Lung (tissue), 12 donors: ENCODE results near the gene DGKQ. TPM values are rescaled to one million over a fixed set of nuclear protein-coding genes. Genes with fewer than 3 reads are reported as not detected.

ENCODE experiments used
- ATAC-seq: fragments of 200-7000 bp; cut with Tn5 transposase; one replicate; pipeline ENCODE4 v1.9.1; 2020; ENCODE audit warnings: moderate number of reproducible peaks; ENCODE audit not compliant: insufficient read depth, low FRiP score
- DNase-seq, 3 donors: peaks; one replicate each; pipeline ENCODE4 v3.0.0-alpha.2; 2013 to 2017
- H3K27ac ChIP-seq, 2 donors: one replicate each; pipeline ENCODE4 v1.5.1; 2013; ENCODE audit warnings: mild to moderate bottlenecking in 2 of 2, moderate library complexity in 2 of 2, control low read depth in 1 of 2, inconsistent platforms in 1 of 2, low read depth in 1 of 2, low read length in 1 of 2
- H3K27me3 ChIP-seq, 3 donors: one replicate each; pipeline ENCODE4 v1.5.1; 2013; ENCODE audit warnings: low read length in 2 of 3; ENCODE audit not compliant: control insufficient read depth in 3 of 3, insufficient read depth in 3 of 3
- H3K36me3 ChIP-seq, 4 donors: one replicate each; pipeline ENCODE4 v1.5.1; 2013; ENCODE audit warnings: low read length in 4 of 4, mild to moderate bottlenecking in 1 of 4, moderate library complexity in 1 of 4; ENCODE audit not compliant: control insufficient read depth in 4 of 4, insufficient read depth in 4 of 4
- H3K4me1 ChIP-seq, 5 donors: one replicate each; pipeline ENCODE4 v1.5.1; 2013; ENCODE audit warnings: low read length in 5 of 5, mild to moderate bottlenecking in 2 of 5, moderate library complexity in 1 of 5; ENCODE audit not compliant: control insufficient read depth in 5 of 5, insufficient read depth in 5 of 5
- H3K4me3 ChIP-seq: one replicate; pipeline ENCODE4 v1.5.1; 2013; ENCODE audit warnings: mild to moderate bottlenecking, control low read depth, moderate library complexity
- H3K9ac ChIP-seq, 2 donors: one replicate each; pipeline ENCODE4 v1.5.1; 2013; ENCODE audit warnings: low read length in 2 of 2, control low read depth in 1 of 2; ENCODE audit not compliant: insufficient read depth in 1 of 2
- H3K9me3 ChIP-seq, 4 donors: one replicate each; pipeline ENCODE4 v1.5.1; 2013; ENCODE audit warnings: low read length in 3 of 4, mild to moderate bottlenecking in 1 of 4, moderate library complexity in 1 of 4; ENCODE audit not compliant: control insufficient read depth in 4 of 4, insufficient read depth in 3 of 4
- CTCF ChIP-seq: IDR thresholded peaks from 2 replicates; pipeline ENCODE4 v1.5.1; 2012; ENCODE audit warnings: mild to moderate bottlenecking; ENCODE audit errors: control extremely low read depth, extremely low read depth
- WGBS, 2 donors: extraction: QIAGEN DNeasy Blood & Tissue Kit; methylation state at CpG; one replicate each; pipeline ENCODE4 v1.1.7; 2013; 5-methylcytosine and 5-hydroxymethylcytosine counted together
- polyA plus RNA-seq, 2 donors: library from polyadenylated mRNA; stranded (reverse); fragments of 200-250 nt; gene quantifications; one replicate each; pipeline ENCODE4 v1.2.1, GENCODE V29; 2013
- total RNA-seq, 2 donors: library from RNA; depleted of rRNA in 1 of 2; stranded (reverse); fragments of >200 nt in 1 of 2; gene quantifications; one replicate each; pipeline ENCODE4 v1.2.1, GENCODE V29; 2014 to 2021
- donor health status: control.
- donor health status: control.
- donor health status: Bipolar disorder and iron deficiency.
- donor health status: healthy.
- donor health status: DM: yes; HTN: yes; CAD: no.

The DGKQ gene
- total and polyA plus RNA-seq, 4 donors = 5.9 to 19.1 (median 8.4) TPM

DNA sequence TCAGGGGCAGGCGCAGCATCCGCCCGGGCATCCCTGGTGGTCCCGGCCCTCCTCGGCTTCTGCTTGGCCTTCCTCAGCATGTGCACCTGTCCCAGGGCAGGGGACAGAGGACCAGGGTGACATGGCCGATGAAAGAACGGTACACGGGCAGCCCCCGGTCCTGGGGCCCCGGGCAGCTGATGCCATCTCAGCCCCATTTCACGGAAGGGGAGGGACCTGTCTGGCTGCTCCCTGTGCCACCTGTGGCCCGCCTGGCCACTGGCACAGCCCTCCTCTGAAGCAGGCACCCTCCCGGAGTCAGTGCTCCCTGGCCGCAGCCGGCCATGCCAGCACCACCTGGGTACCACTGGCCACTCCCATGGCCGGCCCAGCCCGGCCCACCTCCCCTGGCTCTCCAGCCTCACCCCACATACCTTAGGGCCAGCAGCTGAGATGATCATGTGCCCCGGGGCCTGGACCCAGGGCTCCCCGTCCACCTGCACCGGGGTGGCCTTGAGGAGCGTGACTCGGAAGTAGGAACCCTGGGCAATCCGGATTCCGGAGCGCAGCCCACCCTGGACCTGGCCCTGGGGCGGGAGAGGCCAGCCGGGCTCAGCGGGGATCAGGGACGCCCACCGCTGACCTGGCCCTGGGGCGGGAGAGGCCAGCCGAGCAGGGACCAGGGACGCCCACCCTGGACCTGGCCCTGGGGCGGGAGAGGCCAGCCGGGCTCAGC is 12.6 kb downstream of the DGKQ start:
- no peak overlapping the region for H3K27ac ChIP-seq
- no peaks in the 10 kb centered on the region for H3K4me1 ChIP-seq
- H3K4me3 ChIP-seq = no peak overlapping the region
- 94 to 95% methylated on average over 33 to 35 of the region's 35 CpGs for WGBS, 2 donors
- H3K9me3 ChIP-seq = no peaks in the 10 kb centered on the region
- no peak overlapping the region for H3K9ac ChIP-seq
- ATAC-seq (no peak), DNase-seq (peak in 1 of 3 donors; percentile 8)
- H3K36me3 ChIP-seq = peaks cover 0 to 67% (median 0%) of the 10 kb centered on the region in 4 donors
- TF ChIP-seq CTCF = no peak
- no peaks in the 10 kb centered on the region for H3K27me3 ChIP-seq

- Histone ChIP-seq H3K4me1 (no peaks in the 10 kb centered on the region), H3K27ac (no peak overlapping the region), H3K4me3 (no peak overlapping the region), H3K9me3 (no peaks in the 10 kb centered on the region), H3K27me3 (no peaks in the 10 kb centered on the region), H3K9ac (no peak overlapping the region), H3K36me3 (peaks cover 0 to 68% (median 0%) of the 10 kb centered on the region in 4 donors)
- WGBS, 2 donors = 89 to 91% methylated on average over 16 of the region's 16 CpGs
- TF ChIP-seq CTCF = no peak
- ATAC-seq = no peak
- peak in 1 of 3 donors; percentile 10 for DNase-seq
Observed at GRCh38 chr4:960140-960635, 13.2 kb downstream of the DGKQ start.

GRCh38 chr4:959338-960139 is 13.8 kb downstream of the DGKQ start:
- H3K4me3 ChIP-seq = no peak overlapping the region
- H3K4me1 ChIP-seq = no peaks in the 10 kb centered on the region
- no peak overlapping the region for H3K27ac ChIP-seq
- DNase-seq (peak in 1 of 3 donors; percentile 10), ATAC-seq (no peak)
- no peak for TF ChIP-seq CTCF
- no peaks in the 10 kb centered on the region for H3K9me3 ChIP-seq
- peaks cover 0 to 63% (median 2%) of the 10 kb centered on the region in 4 donors for H3K36me3 ChIP-seq
- WGBS, 2 donors = 89 to 90% methylated on average over 24 of the region's 24 CpGs
- no peaks in the 10 kb centered on the region for H3K27me3 ChIP-seq
- no peak overlapping the region for H3K9ac ChIP-seq
